HEK293T (cell line): Measurements from ENCODE around the gene CADM4.

Experiments used
- BHLHE40 ChIP-seq: fragments of 450-650 bp; IDR thresholded peaks from 2 replicates; pipeline ENCODE4 v1.6.1; 2016; ENCODE audit warnings: mild to moderate bottlenecking, moderate library complexity, borderline replicate concordance
- CTBP1 ChIP-seq: fragments of 450-650 bp; IDR thresholded peaks from 2 replicates; pipeline ENCODE4 v1.6.1; 2016; ENCODE audit warnings: borderline replicate concordance
- ELF4 ChIP-seq: fragments of 450-650 bp; IDR thresholded peaks from 2 replicates; pipeline ENCODE4 v1.6.1; 2017; ENCODE audit warnings: antibody characterized with exemption
- FOXK2 ChIP-seq: fragments of 450-650 bp; IDR thresholded peaks from 2 replicates; pipeline ENCODE4 v1.6.1; 2016; ENCODE audit warnings: mild to moderate bottlenecking

DNA sequence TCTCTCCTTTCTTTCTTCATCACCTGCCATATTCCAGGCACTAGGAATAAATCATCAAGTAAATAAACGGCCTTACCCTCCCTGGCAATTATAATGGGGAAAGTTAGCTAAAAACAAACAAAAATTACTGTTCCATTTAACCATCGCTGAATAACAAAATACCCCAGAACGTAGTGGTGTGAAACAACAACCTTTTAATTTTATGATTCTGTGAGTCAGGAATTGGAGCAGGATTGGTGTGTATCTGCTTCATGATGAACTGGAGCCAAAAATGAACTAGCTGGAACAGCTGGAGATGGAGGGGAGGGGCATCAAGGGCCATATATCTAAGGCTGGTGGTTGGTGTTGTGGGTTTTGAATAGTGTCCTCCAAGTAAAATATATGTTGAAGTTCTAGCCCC, 3.7 kb upstream of the CADM4 start:
- TF ChIP-seq BHLHE40 (no peak), FOXK2 (no peak), ELF4 (no peak), CTBP1 (no peak)
